H1 (cell line): Measurements from ENCODE around the gene CDH1. TPM values are rescaled to one million over a fixed set of nuclear protein-coding genes. Genes with fewer than 3 reads are reported as not detected.

Experiments used
- CTCF ChIA-PET: fragments of 300-600 bp; sonication (Branson Sonifier 250); formaldehyde crosslinking; loops from one replicate; lab custom pipeline; 2021; ENCODE audit not compliant: partially characterized antibody; lab: Charles Lee
- POLR2A ChIA-PET: fragments of 300-600 bp; sonication (Branson Sonifier 250); formaldehyde crosslinking; loops from one replicate; lab custom pipeline; 2021; ENCODE audit warnings: inconsistent platforms; ENCODE audit not compliant: partially characterized antibody; lab: Charles Lee
- DNase-seq, 2 experiments: peaks; one replicate each; pipeline versions ENCODE4 v3.0.0 to v3.0.0-alpha.2; 2010 to 2022; ENCODE audit warnings: low spot score in 2 of 2, low read depth in 1 of 2, mixed read lengths in 1 of 2
- FAIRE-seq: peaks from 2 replicates; lab custom pipeline; 2011; peaks lifted over from hg19 to GRCh38; lab: Jason Lieb, UNC
- H2AFZ ChIP-seq: 2 replicates; pipeline ENCODE4 v1.8.1; 2012; ENCODE audit warnings: low read length, inconsistent platforms
- H2AK5ac ChIP-seq: 2 replicates; pipeline ENCODE4 v1.6.1; 2013; ENCODE audit warnings: low read depth, low read length
- H2BK120ac ChIP-seq: replicated peaks from 2 replicates; pipeline ENCODE3; 2013; ENCODE audit warnings: low read depth, low read length, inconsistent platforms
- H2BK12ac ChIP-seq: 2 replicates; pipeline ENCODE4 v1.6.1; 2013; ENCODE audit warnings: low read depth, low read length
- H2BK15ac ChIP-seq: 2 replicates; pipeline ENCODE4 v1.6.1; 2013; ENCODE audit warnings: low read length
- H2BK20ac ChIP-seq: 2 replicates; pipeline ENCODE4 v1.6.1; 2013; ENCODE audit warnings: low read length
- H2BK5ac ChIP-seq: 2 replicates; pipeline ENCODE4 v1.6.1; 2013; ENCODE audit warnings: low read depth, low read length
- H3K14ac ChIP-seq: 2 replicates; pipeline ENCODE4 v1.6.1; 2013; ENCODE audit warnings: inconsistent platforms; ENCODE audit not compliant: insufficient read length
- H3K18ac ChIP-seq: 2 replicates; pipeline ENCODE4 v1.6.1; 2013; ENCODE audit warnings: low read length; ENCODE audit errors: extremely low read depth
- H3K23ac ChIP-seq: 2 replicates; pipeline ENCODE4 v1.6.1; 2013; ENCODE audit warnings: inconsistent platforms; ENCODE audit not compliant: insufficient read length
- H3K23me2 ChIP-seq: 2 replicates; pipeline ENCODE4 v1.6.1; 2013; ENCODE audit warnings: low read depth, low read length
- H3K27ac ChIP-seq: 2 replicates; pipeline ENCODE4 v1.6.1; 2011; ENCODE audit warnings: low read depth, low read length, inconsistent platforms
- H3K27me3 ChIP-seq, 4 experiments: replicated peaks in 1 of 4; 1 replicate in 1 of 4; 2 replicates in 3 of 4; pipeline versions ENCODE4 v1.6.1 to v1.8.1; 2011 to 2013; ENCODE audit warnings: low read length in 3 of 4, mild to moderate bottlenecking in 3 of 4, inconsistent platforms in 2 of 4, mixed read lengths in 2 of 4, moderate library complexity in 1 of 4; ENCODE audit not compliant: control insufficient read depth in 3 of 4, insufficient read depth in 3 of 4; ENCODE audit errors: extremely low read depth in 1 of 4
- H3K36me3 ChIP-seq, 4 experiments: 2 replicates each; pipeline versions ENCODE4 v1.6.1 to v1.8.1; 2011 to 2013; ENCODE audit warnings: mild to moderate bottlenecking in 4 of 4, low read length in 3 of 4, moderate library complexity in 2 of 4, control low read depth in 1 of 4, inconsistent platforms in 1 of 4; ENCODE audit not compliant: insufficient read depth in 4 of 4, control insufficient read depth in 2 of 4
- H3K4ac ChIP-seq: replicated peaks from 2 replicates; pipeline ENCODE3; 2013; ENCODE audit warnings: low read length, low read depth, mixed read lengths, inconsistent platforms; ENCODE audit not compliant: insufficient read length
- H3K4me1 ChIP-seq, 4 experiments: replicated peaks in 1 of 4; 1 replicate in 1 of 4; 2 replicates in 3 of 4; pipeline versions ENCODE4 v1.6.1 to v1.8.1; 2011 to 2013; ENCODE audit warnings: low read length in 3 of 4, inconsistent platforms in 2 of 4, mixed read lengths in 1 of 4; ENCODE audit not compliant: insufficient read depth in 4 of 4, control insufficient read depth in 3 of 4
- H3K4me2 ChIP-seq, 2 experiments: 2 replicates each; pipeline versions ENCODE4 v1.6.1 to v1.8.1; 2011 to 2013; ENCODE audit warnings: low read depth in 2 of 2, low read length in 2 of 2, control low read depth in 1 of 2, inconsistent platforms in 1 of 2, mild to moderate bottlenecking in 1 of 2; ENCODE audit not compliant: insufficient read depth in 1 of 2
- H3K4me3 ChIP-seq, 4 experiments: fragments of 200-600, 300-600 bp in 1 of 4; sonication (generic), shearing (Covaris generic), sonication (Bioruptor Twin) in 1 of 4; 2 replicates each; pipeline versions ENCODE4 v1.5.1 to v1.8.1; 2011 to 2016; ENCODE audit warnings: low read length in 4 of 4, low read depth in 3 of 4, control low read depth in 2 of 4, inconsistent platforms in 2 of 4, mild to moderate bottlenecking in 2 of 4, mixed read lengths in 1 of 4, moderate library complexity in 1 of 4; ENCODE audit not compliant: insufficient read depth in 2 of 4; ENCODE audit errors: extremely low read depth in 1 of 4
- H3K56ac ChIP-seq: replicated peaks from 2 replicates; pipeline ENCODE3; 2013; ENCODE audit warnings: low read depth, mild to moderate bottlenecking, mixed read lengths, low read length, inconsistent platforms; ENCODE audit not compliant: insufficient read length
- H3K79me1 ChIP-seq: 2 replicates; pipeline ENCODE4 v1.6.1; 2013; ENCODE audit warnings: low read depth, low read length, control low read depth
- H3K79me2 ChIP-seq, 2 experiments: 2 replicates each; pipeline versions ENCODE4 v1.6.1 to v1.8.1; 2012 to 2013; ENCODE audit warnings: low read length in 2 of 2, mild to moderate bottlenecking in 2 of 2, inconsistent platforms in 1 of 2; ENCODE audit not compliant: insufficient read depth in 2 of 2, control insufficient read depth in 1 of 2
- H3K9ac ChIP-seq, 4 experiments: replicated peaks in 1 of 4; 1 replicate in 1 of 4; 2 replicates in 3 of 4; pipeline versions ENCODE4 v1.6.1 to v1.8.1; 2011 to 2013; ENCODE audit warnings: low read depth in 3 of 4, low read length in 3 of 4, control low read depth in 2 of 4, mild to moderate bottlenecking in 2 of 4, moderate library complexity in 2 of 4, inconsistent platforms in 1 of 4; ENCODE audit errors: extremely low read depth in 1 of 4
- H3K9me3 ChIP-seq, 2 experiments: 2 replicates each; pipeline versions ENCODE4 v1.6.1 to v1.8.1; 2012 to 2013; ENCODE audit warnings: mild to moderate bottlenecking in 2 of 2, moderate library complexity in 2 of 2, control low read depth in 1 of 2, inconsistent platforms in 1 of 2, low read depth in 1 of 2, low read length in 1 of 2, mixed read lengths in 1 of 2; ENCODE audit not compliant: insufficient read depth in 2 of 2
- H4K20me1 ChIP-seq, 2 experiments: replicated peaks in 1 of 2; 2 replicates each; pipeline versions ENCODE3 to v1.8.1; 2011 to 2013; ENCODE audit warnings: inconsistent platforms in 2 of 2, low read length in 2 of 2, mild to moderate bottlenecking in 1 of 2; ENCODE audit not compliant: insufficient read depth in 2 of 2, control insufficient read depth in 1 of 2
- H4K5ac ChIP-seq: 2 replicates; pipeline ENCODE4 v1.6.1; 2013; ENCODE audit warnings: low read length, low read depth, mixed read lengths, inconsistent platforms; ENCODE audit not compliant: insufficient read length
- H4K8ac ChIP-seq: 2 replicates; pipeline ENCODE4 v1.8.0; 2013; ENCODE audit warnings: mild to moderate bottlenecking, moderate library complexity, low read length, inconsistent platforms; ENCODE audit not compliant: insufficient read depth; ENCODE audit errors: extremely low read depth
- H4K91ac ChIP-seq: replicated peaks from 2 replicates; pipeline ENCODE3; 2013; ENCODE audit warnings: low read length, mixed read lengths, inconsistent platforms; ENCODE audit not compliant: insufficient read length
- ATF2 ChIP-seq: IDR thresholded peaks from 2 replicates; pipeline ENCODE4 v1.6.1; 2012; ENCODE audit warnings: low read length, inconsistent platforms
- EGR1 ChIP-seq: IDR thresholded peaks from 2 replicates; pipeline ENCODE4 v1.6.1; 2011; ENCODE audit warnings: low read depth, low read length, borderline replicate concordance
- KDM4A ChIP-seq: IDR thresholded peaks from one replicate; pipeline ENCODE4 v1.7.1; 2012; ENCODE audit warnings: low read depth, mild to moderate bottlenecking, moderate library complexity, low read length, inconsistent platforms; ENCODE audit not compliant: severe bottlenecking
- MAX ChIP-seq: IDR thresholded peaks from 2 replicates; pipeline ENCODE4 v1.6.1; 2012; ENCODE audit warnings: inconsistent platforms
- POLR2AphosphoS5 ChIP-seq: IDR thresholded peaks from 2 replicates; pipeline ENCODE4 v1.6.1; 2011; ENCODE audit warnings: low read depth, low read length
- RAD21 ChIP-seq, 2 experiments: IDR thresholded peaks in 1 of 2; conservative IDR thresholded peaks in 1 of 2; 2 replicates each; pipeline ENCODE4 v1.6.1; 2011; ENCODE audit warnings: low read depth in 2 of 2, low read length in 2 of 2, improper control_type of control experiment in 1 of 2, inconsistent platforms in 1 of 2, mild to moderate bottlenecking in 1 of 2, moderate library complexity in 1 of 2
- RXRA ChIP-seq: IDR thresholded peaks from 2 replicates; pipeline ENCODE4 v1.6.1; 2011; ENCODE audit warnings: low read depth, mild to moderate bottlenecking, low read length, moderate library complexity; ENCODE audit not compliant: insufficient read depth
- SAP30 ChIP-seq: fragments of 300-600 bp; sonication (generic); IDR thresholded peaks from 2 replicates; pipeline ENCODE4 v1.7.1; 2012; ENCODE audit warnings: low read length, moderate library complexity, mild to moderate bottlenecking, inconsistent platforms; ENCODE audit not compliant: insufficient read depth, insufficient replicate concordance
- SIRT6 ChIP-seq: IDR thresholded peaks from one replicate; pipeline ENCODE4 v1.7.1; 2012; ENCODE audit warnings: low read length, inconsistent platforms
- SP1 ChIP-seq: IDR thresholded peaks from 2 replicates; pipeline ENCODE4 v1.6.1; 2011; ENCODE audit warnings: low read depth, low read length
- TBP ChIP-seq: IDR thresholded peaks from 2 replicates; pipeline ENCODE4 v1.6.1; 2011; ENCODE audit warnings: low read depth, low read length, improper control_type of control experiment
- TCF12 ChIP-seq: IDR thresholded peaks from 2 replicates; pipeline ENCODE4 v1.6.1; 2011; ENCODE audit warnings: low read depth, mild to moderate bottlenecking, low read length
- TEAD4 ChIP-seq: IDR thresholded peaks from 2 replicates; pipeline ENCODE4 v1.6.1; 2012; ENCODE audit warnings: low read depth, low read length, inconsistent platforms, mixed read lengths
- WGBS, 2 experiments: shearing (Covaris generic) in 1 of 2; methylation state at CpG; one replicate each; pipeline versions ENCODE4 v1.1.6 to v1.1.7; 2013 to 2015; ENCODE audit warnings: low lambda C conversion rate in 2 of 2, mixed read lengths in 2 of 2, inconsistent platforms in 1 of 2, low coverage in 1 of 2, missing lambda C conversion rate in 1 of 2; ENCODE audit not compliant: insufficient replicate concordance in 2 of 2, insufficient coverage in 1 of 2, insufficient read length in 1 of 2; ENCODE audit errors: extremely low coverage in 1 of 2, missing lambda C conversion rate in 1 of 2; 5-methylcytosine and 5-hydroxymethylcytosine counted together
- polyA plus RNA-seq, 7 experiments: library from polyadenylated mRNA; depleted of rRNA in 3 of 7; stranded (reverse) in 5 of 7; unstranded in 2 of 7; fragments of >200 nt in 5 of 7; fragments of 200-250 nt in 2 of 7; gene quantifications; 1 replicate in 5 of 7; 2 replicates in 1 of 7; 4 replicates in 1 of 7; pipeline versions ENCODE4 v1.2.1 to v1.2.3, GENCODE V29; 2011 to 2013; ENCODE audit warnings: missing spikeins in 2 of 7, mixed read lengths in 2 of 7
- total RNA-seq: library from RNA; stranded (reverse); fragmentation: NEBNext Ultra II Directional; extraction: Animal tissue kit (Norgen Biotek cat#: 25700); gene quantifications from 2 replicates; pipeline ENCODE4 v1.2.1, GENCODE V29; 2021

Gene CDH1
- total and polyA plus RNA-seq, 2 of the 8 experiments (the other 6 are each of a cell fraction or from before 2014, with no cell fraction given), result 133 to 265 TPM

GRCh38 chr16:68851601-68852000 is 114.5 kb downstream of the CDH1 start:
- H3K4me1 ChIP-seq, result no peaks in the 10 kb centered on the region
- H3K36me3 ChIP-seq, result no peaks in the 10 kb centered on the region
- H3K4me2 ChIP-seq, result no peak overlapping the region
- no peak overlapping the region for H3K9ac ChIP-seq
- H3K4ac ChIP-seq, result no peak overlapping the region
- no peaks in the 10 kb centered on the region; a peak in 1 of 4 replicates for H3K79me2 ChIP-seq
- WGBS, 2 experiments, result 87% methylated on average over 2 of the region's 2 CpGs; no CpG with 5 or more reads in 1 of the 2 experiments
- no peak overlapping the region for H2BK20ac ChIP-seq
- no peaks in the 10 kb centered on the region for H3K23me2 ChIP-seq
- H3K27me3 ChIP-seq, result no peaks in the 10 kb centered on the region
- no peak overlapping the region for H4K8ac ChIP-seq
- no peak overlapping the region for H2AK5ac ChIP-seq
- H3K18ac ChIP-seq, result no peak overlapping the region
- no peak overlapping the region for H3K56ac ChIP-seq
- no peak overlapping the region for H2BK5ac ChIP-seq
- no peak overlapping the region for H3K14ac ChIP-seq
- H4K5ac ChIP-seq, result no peak overlapping the region
- ChIA-PET CTCF (no interaction called here), POLR2A (interaction anchor here (1.5 kb wide), 1 partner anchor 254 kb away, joined by 4 read pairs; the partner anchor contains the start of gene HAS3)
- no peak overlapping the region for H2BK12ac ChIP-seq
- H3K23ac ChIP-seq, result no peak overlapping the region
- no peak overlapping the region for H3K27ac ChIP-seq
- H2AFZ ChIP-seq, result no peak overlapping the region
- DNase-seq (no peak), FAIRE-seq (no peak)
- H2BK120ac ChIP-seq, result no peak overlapping the region
- H4K20me1 ChIP-seq, result no peaks in the 10 kb centered on the region
- H3K9me3 ChIP-seq, result no peaks in the 10 kb centered on the region
- no peak overlapping the region for H3K4me3 ChIP-seq
- no peaks in the 10 kb centered on the region for H3K79me1 ChIP-seq
- H2BK15ac ChIP-seq, result no peak overlapping the region
- H4K91ac ChIP-seq, result no peak overlapping the region
- TF ChIP-seq TBP (no peak), SP1 (no peak), RXRA (no peak), RAD21 (IDR thresholded peaks at IDR 0.05 in 1 of 2, conservative IDR thresholded peaks at IDR 0.05 in 1 of 2; ENCODE audit: low read depth in 2 of 2, low read length in 2 of 2) (no peak), EGR1 (no peak), POLR2AphosphoS5 (no peak), TCF12 (no peak), TEAD4 (no peak), SAP30 (no peak), MAX (no peak), SIRT6 (no peak), KDM4A (no peak), ATF2 (no peak)
